Osteoblast (primary cell): Measurements from ENCODE around the gene RNPEPL1. TPM values are rescaled to one million over a fixed set of nuclear protein-coding genes. Genes with fewer than 3 reads are reported as not detected.
A peak's percentile ranks its signal among the peaks of the same experiment; 100 is the strongest.

Experiments
- DNase-seq: peaks from one replicate; pipeline ENCODE4 v3.0.0; 2011; ENCODE audit warnings: low spot score, mixed read lengths; ENCODE audit not compliant: insufficient read length; ENCODE audit errors: missing footprints
- H2AFZ ChIP-seq: 2 replicates; pipeline ENCODE4 v1.6.0; 2011; ENCODE audit warnings: mild to moderate bottlenecking, low read length
- H3K27ac ChIP-seq: 2 replicates; pipeline ENCODE4 v1.5.1; 2011; ENCODE audit warnings: mild to moderate bottlenecking, low read depth, low read length, moderate library complexity
- H3K27me3 ChIP-seq: 2 replicates; pipeline ENCODE4 v1.6.0; 2012; ENCODE audit warnings: mild to moderate bottlenecking, control low read depth, inconsistent platforms, low read length, moderate library complexity; ENCODE audit not compliant: insufficient read depth
- H3K36me3 ChIP-seq: 2 replicates; pipeline ENCODE4 v1.5.1; 2011; ENCODE audit warnings: mild to moderate bottlenecking, low read length, control low read depth, moderate library complexity; ENCODE audit not compliant: insufficient read depth
- H3K4me1 ChIP-seq: 2 replicates; pipeline ENCODE4 v1.5.1; 2011; ENCODE audit warnings: mild to moderate bottlenecking, low read length, control low read depth, moderate library complexity; ENCODE audit not compliant: insufficient read depth
- H3K4me2 ChIP-seq: 2 replicates; pipeline ENCODE4 v1.6.0; 2011; ENCODE audit warnings: mild to moderate bottlenecking, low read length; ENCODE audit not compliant: insufficient read depth
- H3K4me3 ChIP-seq: fragments of 200-600 bp; sonication (generic); 3 replicates; pipeline ENCODE4 v1.5.1; 2012; ENCODE audit warnings: mild to moderate bottlenecking, low read length, inconsistent platforms; ENCODE audit not compliant: insufficient read depth
- H3K79me2 ChIP-seq: 2 replicates; pipeline ENCODE4 v1.6.0; 2012; ENCODE audit warnings: mild to moderate bottlenecking, low read length, control low read depth, inconsistent platforms; ENCODE audit not compliant: insufficient read depth
- H3K9me3 ChIP-seq: 2 replicates; pipeline ENCODE4 v1.5.1; 2011; ENCODE audit warnings: low read depth, low read length, control low read depth
- H4K20me1 ChIP-seq: 2 replicates; pipeline ENCODE4 v1.6.0; 2012; ENCODE audit warnings: mild to moderate bottlenecking, low read length, control low read depth; ENCODE audit not compliant: insufficient read depth
- total RNA-seq: library from RNA; depleted of rRNA; stranded (reverse); fragments of >200 nt; gene quantifications from 2 replicates; pipeline ENCODE4 v1.2.3, GENCODE V29; 2012
- TF ChIP-seq, protein P1 (sequence below): IDR thresholded peaks from 2 replicates; pipeline ENCODE4 v1.5.1; 2011; ENCODE audit warnings: mild to moderate bottlenecking, low read depth, low read length, moderate library complexity; ENCODE audit errors: extremely low read depth

RNPEPL1 gene
- total RNA-seq, 1 donor: 13.0 TPM

DNA sequence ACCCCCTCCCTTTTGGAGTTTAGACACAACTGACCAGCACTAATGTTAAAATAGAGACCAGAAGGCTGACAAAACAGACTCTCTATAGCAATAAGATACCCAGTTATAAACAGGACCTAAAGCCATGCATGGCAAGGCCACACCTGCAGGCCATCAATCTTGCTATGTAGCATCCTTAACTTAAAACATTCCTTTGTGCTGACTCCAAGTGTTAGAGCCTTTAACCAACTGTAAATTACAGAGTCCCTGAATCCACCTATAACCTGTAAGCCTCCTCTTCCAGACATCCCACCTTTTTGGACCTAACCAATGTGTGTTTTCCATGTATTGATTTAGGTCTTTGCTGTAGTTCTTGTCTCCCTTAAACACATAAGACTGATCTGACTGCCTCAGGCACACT, 28.4 kb upstream of the RNPEPL1 start:
- Histone ChIP-seq H4K20me1 (no peaks in the 10 kb centered on the region), H3K4me1 (no peaks in the 10 kb centered on the region), H3K4me3 (no peak overlapping the region), H3K9me3 (no peaks in the 10 kb centered on the region), H3K79me2 (no peaks in the 10 kb centered on the region), H2AFZ (no peak overlapping the region), H3K27ac (no peak overlapping the region), H3K27me3 (no peaks in the 10 kb centered on the region), H3K4me2 (no peak overlapping the region), H3K36me3 (peaks cover 14% of the 10 kb centered on the region)
- DNase-seq: no peak
- TF ChIP-seq, protein P1, sequence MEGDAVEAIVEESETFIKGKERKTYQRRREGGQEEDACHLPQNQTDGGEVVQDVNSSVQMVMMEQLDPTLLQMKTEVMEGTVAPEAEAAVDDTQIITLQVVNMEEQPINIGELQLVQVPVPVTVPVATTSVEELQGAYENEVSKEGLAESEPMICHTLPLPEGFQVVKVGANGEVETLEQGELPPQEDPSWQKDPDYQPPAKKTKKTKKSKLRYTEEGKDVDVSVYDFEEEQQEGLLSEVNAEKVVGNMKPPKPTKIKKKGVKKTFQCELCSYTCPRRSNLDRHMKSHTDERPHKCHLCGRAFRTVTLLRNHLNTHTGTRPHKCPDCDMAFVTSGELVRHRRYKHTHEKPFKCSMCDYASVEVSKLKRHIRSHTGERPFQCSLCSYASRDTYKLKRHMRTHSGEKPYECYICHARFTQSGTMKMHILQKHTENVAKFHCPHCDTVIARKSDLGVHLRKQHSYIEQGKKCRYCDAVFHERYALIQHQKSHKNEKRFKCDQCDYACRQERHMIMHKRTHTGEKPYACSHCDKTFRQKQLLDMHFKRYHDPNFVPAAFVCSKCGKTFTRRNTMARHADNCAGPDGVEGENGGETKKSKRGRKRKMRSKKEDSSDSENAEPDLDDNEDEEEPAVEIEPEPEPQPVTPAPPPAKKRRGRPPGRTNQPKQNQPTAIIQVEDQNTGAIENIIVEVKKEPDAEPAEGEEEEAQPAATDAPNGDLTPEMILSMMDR: no peak

DNA sequence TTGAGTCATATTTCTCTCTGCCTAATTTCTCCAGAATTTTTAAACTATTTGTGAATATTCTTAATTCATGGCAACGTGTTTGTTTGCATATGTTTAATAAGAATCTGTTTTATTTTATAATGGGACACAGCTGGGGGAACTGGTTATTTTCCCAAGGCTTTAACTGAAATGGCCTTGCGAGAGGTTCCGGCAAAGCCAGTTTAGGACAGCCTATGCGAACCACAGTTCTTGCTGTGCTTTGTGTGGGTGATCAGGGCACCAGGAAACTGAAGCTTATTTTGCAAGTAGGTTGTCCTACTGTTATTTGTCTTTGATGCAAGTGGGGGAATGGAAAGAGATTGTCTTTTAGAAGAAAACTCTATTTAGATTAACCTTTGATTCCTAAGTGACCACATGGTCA, 17.0 kb upstream of the RNPEPL1 start:
- no peak for DNase-seq
- H3K4me1 ChIP-seq: peaks cover 3% of the 10 kb centered on the region
- H3K36me3 ChIP-seq: peaks cover 10% of the 10 kb centered on the region
- H3K4me3 ChIP-seq: no peak overlapping the region
- H3K27ac ChIP-seq: no peak overlapping the region
- TF ChIP-seq, protein P1: no peak
- no peaks in the 10 kb centered on the region for H3K9me3 ChIP-seq
- no peaks in the 10 kb centered on the region for H3K27me3 ChIP-seq
- no peak overlapping the region for H2AFZ ChIP-seq
- H3K4me2 ChIP-seq: no peak overlapping the region
- peaks cover 22% of the 10 kb centered on the region for H3K79me2 ChIP-seq
- H4K20me1 ChIP-seq: peaks cover 12% of the 10 kb centered on the region

DNA sequence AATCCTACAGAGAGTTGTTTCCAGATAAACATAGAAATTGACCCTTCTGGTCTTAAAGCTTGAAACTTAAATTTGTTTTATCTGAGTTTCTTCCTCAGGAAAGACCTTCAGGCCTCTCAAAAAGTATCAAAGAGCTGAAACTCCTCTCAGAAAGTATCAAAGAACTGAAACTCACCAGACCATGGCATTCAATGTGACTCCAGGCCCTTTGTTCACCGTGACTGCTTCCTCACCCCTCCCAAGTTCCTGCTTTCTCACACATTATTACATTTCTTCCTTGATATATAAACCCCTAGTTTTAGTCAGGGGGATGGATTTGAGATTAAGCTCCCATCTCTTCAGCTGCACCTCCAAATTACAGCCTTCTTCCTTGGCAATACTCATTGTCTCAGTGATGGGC, 16.5 kb upstream of the RNPEPL1 start:
- Histone ChIP-seq H3K4me3 (no peak overlapping the region), H2AFZ (no peak overlapping the region), H4K20me1 (peaks cover 12% of the 10 kb centered on the region), H3K4me2 (no peak overlapping the region), H3K27me3 (no peaks in the 10 kb centered on the region), H3K79me2 (peaks cover 27% of the 10 kb centered on the region), H3K9me3 (no peaks in the 10 kb centered on the region), H3K36me3 (peaks cover 10% of the 10 kb centered on the region), H3K4me1 (peaks cover 3% of the 10 kb centered on the region), H3K27ac (no peak overlapping the region)
- DNase-seq: no peak
- TF ChIP-seq, protein P1: no peak

DNA sequence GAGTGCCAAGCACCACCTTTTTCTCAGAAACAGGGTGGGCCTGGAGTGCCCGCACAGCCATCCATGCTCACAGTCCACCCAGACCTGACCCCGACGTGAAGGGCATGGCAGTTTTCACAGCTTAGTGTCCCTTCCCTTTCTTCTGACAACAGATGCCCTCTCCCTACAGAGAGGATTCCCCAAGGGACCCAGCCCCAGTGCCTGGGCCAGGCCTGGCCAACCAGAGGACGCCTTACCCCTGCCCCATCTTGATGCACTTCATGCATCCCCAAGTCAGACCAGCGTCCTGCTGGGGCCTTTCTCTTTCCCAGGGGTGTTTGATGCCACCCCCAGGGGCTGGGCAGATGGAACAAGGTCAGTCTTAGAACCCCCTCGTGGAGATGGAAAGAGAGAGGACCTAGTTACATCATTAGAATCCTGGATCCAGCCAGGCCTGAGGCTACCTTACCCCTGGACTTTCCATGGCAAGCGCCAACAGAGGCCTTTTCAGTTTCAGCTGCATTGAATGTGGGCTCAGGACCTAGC, 14.3 kb upstream of the RNPEPL1 start:
- Histone ChIP-seq H4K20me1 (peaks cover 22% of the 10 kb centered on the region), H2AFZ (no peak overlapping the region), H3K79me2 (peaks cover 42% of the 10 kb centered on the region), H3K27ac (no peak overlapping the region), H3K4me1 (peaks cover 16% of the 10 kb centered on the region), H3K4me2 (no peak overlapping the region), H3K9me3 (no peaks in the 10 kb centered on the region), H3K36me3 (peaks cover 10% of the 10 kb centered on the region), H3K4me3 (no peak overlapping the region), H3K27me3 (no peaks in the 10 kb centered on the region)
- peak; percentile 53 for DNase-seq
- TF ChIP-seq, protein P1: no peak
